Activated naive CD8-positive, alpha-beta T cell (primary cell): Measurements from ENCODE around the gene LDAH.

ENCODE experiments used
- H3K27ac Mint-ChIP-seq: one replicate; pipeline ENCODE4 v1.8.0; 2021; ENCODE audit warnings: mixed read lengths
- H3K27me3 Mint-ChIP-seq: one replicate; pipeline ENCODE4 v1.8.0; 2021; ENCODE audit warnings: mixed read lengths
- H3K36me3 Mint-ChIP-seq: one replicate; pipeline ENCODE4 v1.8.0; 2021; ENCODE audit warnings: mixed read lengths
- H3K4me1 Mint-ChIP-seq: one replicate; pipeline ENCODE4 v1.8.0; 2021; ENCODE audit warnings: low read depth, mixed read lengths
- H3K4me3 Mint-ChIP-seq: one replicate; pipeline ENCODE4 v1.8.0; 2021; ENCODE audit warnings: mild to moderate bottlenecking, mixed read lengths
- H3K9me3 Mint-ChIP-seq: one replicate; pipeline ENCODE4 v1.8.0; 2021; ENCODE audit warnings: low read depth, mixed read lengths

LDAH gene

GRCh38 chr2:20674309-20674965, 148.5 kb downstream of the LDAH start:
- H3K36me3 Mint-ChIP-seq: no peaks in the 10 kb centered on the region
- no peak overlapping the region for H3K4me3 Mint-ChIP-seq
- peaks cover 6% of the 10 kb centered on the region for H3K27me3 Mint-ChIP-seq
- no peaks in the 10 kb centered on the region for H3K9me3 Mint-ChIP-seq
- no peaks in the 10 kb centered on the region for H3K4me1 Mint-ChIP-seq
- no peak overlapping the region for H3K27ac Mint-ChIP-seq

GRCh38 chr2:20673686-20674308, 149.1 kb downstream of the LDAH start:
- H3K4me1 Mint-ChIP-seq: no peaks in the 10 kb centered on the region
- H3K9me3 Mint-ChIP-seq: no peaks in the 10 kb centered on the region
- H3K4me3 Mint-ChIP-seq: no peak overlapping the region
- peaks cover 6% of the 10 kb centered on the region for H3K27me3 Mint-ChIP-seq
- H3K27ac Mint-ChIP-seq: no peak overlapping the region
- H3K36me3 Mint-ChIP-seq: no peaks in the 10 kb centered on the region

DNA sequence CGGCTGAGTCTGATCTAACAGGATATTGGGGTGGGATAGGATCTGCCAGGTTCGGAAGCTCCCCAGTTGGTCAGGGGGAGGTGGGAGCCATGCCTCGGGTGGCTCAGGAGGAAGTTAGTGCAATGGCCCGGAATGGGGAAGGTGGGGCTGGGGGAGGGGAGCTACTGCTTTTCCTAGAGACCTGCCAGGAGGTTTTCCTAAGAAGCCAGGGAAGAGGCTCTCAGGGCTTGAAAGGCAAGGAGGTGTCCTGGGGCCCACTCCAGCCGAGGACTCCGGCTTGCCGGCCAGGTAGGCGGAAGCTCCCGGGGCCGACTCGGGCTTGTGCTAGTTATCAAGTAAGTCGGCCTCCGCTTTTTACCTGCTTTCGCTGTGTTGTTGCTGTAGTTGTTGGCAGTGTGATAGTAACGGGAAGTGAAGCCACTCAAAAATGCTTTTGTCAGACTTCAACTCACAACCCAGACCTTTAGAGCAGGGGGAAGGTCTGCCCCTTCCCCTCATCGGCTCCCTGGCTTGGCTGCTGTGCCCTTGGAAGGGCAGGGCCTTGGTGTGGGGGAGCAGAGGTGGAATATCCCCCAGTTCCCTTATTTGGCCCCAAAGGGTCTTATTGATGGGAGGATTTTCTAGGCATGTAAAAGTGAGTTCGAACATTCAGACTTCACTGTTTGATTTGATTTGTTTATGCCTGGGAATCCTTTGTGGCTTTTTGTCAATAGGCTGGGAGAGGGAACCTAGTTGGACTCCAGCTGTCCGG, 150.5 kb downstream of the LDAH start:
- H3K4me1 Mint-ChIP-seq: peaks cover 4% of the 10 kb centered on the region
- H3K36me3 Mint-ChIP-seq: no peaks in the 10 kb centered on the region
- no peak overlapping the region for H3K27ac Mint-ChIP-seq
- no peak overlapping the region for H3K4me3 Mint-ChIP-seq
- peaks cover 12% of the 10 kb centered on the region for H3K27me3 Mint-ChIP-seq
- no peaks in the 10 kb centered on the region for H3K9me3 Mint-ChIP-seq

GRCh38 chr2:20671736-20672080, 151.2 kb downstream of the LDAH start:
- Mint-ChIP-seq H3K27ac (no peak overlapping the region), H3K36me3 (no peaks in the 10 kb centered on the region), H3K9me3 (no peaks in the 10 kb centered on the region), H3K27me3 (peaks cover 12% of the 10 kb centered on the region), H3K4me1 (peaks cover 4% of the 10 kb centered on the region), H3K4me3 (no peak overlapping the region)

GRCh38 chr2:20671036-20671735, 151.7 kb downstream of the LDAH start:
- no peak overlapping the region for H3K4me3 Mint-ChIP-seq
- H3K36me3 Mint-ChIP-seq: no peaks in the 10 kb centered on the region
- H3K27me3 Mint-ChIP-seq: peaks cover 13% of the 10 kb centered on the region
- no peaks in the 10 kb centered on the region for H3K9me3 Mint-ChIP-seq
- H3K27ac Mint-ChIP-seq: no peak overlapping the region
- H3K4me1 Mint-ChIP-seq: peaks cover 6% of the 10 kb centered on the region

DNA sequence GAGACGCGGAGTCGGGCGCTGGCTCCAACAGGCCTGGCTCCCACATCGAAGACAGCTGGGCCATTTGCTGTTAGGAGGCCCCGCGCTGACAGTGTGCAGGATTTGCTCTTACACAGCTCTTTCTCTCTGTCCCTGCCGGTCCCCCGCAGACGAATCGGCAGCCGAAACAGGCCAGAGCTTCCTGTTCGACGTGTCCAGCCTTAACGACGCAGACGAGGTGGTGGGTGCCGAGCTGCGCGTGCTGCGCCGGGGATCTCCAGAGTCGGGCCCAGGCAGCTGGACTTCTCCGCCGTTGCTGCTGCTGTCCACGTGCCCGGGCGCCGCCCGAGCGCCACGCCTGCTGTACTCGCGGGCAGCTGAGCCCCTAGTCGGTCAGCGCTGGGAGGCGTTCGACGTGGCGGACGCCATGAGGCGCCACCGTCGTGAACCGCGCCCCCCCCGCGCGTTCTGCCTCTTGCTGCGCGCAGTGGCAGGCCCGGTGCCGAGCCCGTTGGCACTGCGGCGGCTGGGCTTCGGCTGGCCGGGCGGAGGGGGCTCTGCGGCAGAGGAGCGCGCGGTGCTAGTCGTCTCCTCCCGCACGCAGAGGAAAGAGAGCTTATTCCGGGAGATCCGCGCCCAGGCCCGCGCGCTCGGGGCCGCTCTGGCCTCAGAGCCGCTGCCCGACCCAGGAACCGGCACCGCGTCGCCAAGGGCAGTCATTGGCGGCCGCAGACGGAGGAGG, 152.4 kb downstream of the LDAH start:
- no peak overlapping the region for H3K27ac Mint-ChIP-seq
- H3K4me3 Mint-ChIP-seq: no peak overlapping the region
- no peaks in the 10 kb centered on the region for H3K36me3 Mint-ChIP-seq
- peaks cover 8% of the 10 kb centered on the region for H3K4me1 Mint-ChIP-seq
- H3K27me3 Mint-ChIP-seq: peaks cover 13% of the 10 kb centered on the region
- no peaks in the 10 kb centered on the region for H3K9me3 Mint-ChIP-seq

DNA sequence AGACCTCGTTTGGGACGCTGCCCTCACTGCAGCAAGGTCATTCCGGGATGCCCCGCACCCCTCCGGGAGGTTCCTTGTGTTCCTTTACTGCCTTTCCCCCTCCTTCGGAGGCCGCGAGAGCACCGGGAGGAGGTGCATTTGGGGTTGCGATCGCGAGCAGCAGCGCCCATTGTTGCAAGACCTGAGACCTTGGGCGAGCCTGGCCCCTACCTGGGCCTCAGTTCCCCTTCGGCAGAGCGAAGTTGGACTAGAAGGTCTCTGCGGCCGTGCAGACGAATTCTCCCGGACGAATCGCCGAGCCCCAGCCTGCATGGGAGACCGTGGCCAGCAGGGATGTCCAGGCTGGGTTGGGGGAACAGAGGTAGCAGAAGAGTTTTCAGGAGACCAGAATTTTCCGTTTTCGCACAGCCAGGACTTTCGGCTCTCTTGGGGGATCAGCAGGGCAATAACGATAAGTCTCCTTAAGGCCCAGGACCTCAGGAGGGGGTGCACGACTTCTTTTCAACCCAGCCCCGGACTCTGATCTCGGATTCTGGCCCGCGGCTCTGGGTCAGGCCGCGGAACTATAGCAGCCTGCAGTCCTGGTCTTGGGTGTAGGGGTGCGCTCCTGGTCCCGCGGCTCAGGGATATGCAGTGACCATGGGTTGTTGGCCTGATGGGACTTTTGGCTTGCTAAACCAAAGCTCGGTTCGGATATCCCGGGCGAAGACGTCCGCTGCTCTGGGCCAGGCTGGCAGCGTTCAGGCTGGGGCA, 153.2 kb downstream of the LDAH start:
- peaks cover 13% of the 10 kb centered on the region for H3K4me1 Mint-ChIP-seq
- peaks cover 18% of the 10 kb centered on the region for H3K27me3 Mint-ChIP-seq
- no peaks in the 10 kb centered on the region for H3K9me3 Mint-ChIP-seq
- H3K4me3 Mint-ChIP-seq: no peak overlapping the region
- H3K27ac Mint-ChIP-seq: no peak overlapping the region
- no peaks in the 10 kb centered on the region for H3K36me3 Mint-ChIP-seq

DNA sequence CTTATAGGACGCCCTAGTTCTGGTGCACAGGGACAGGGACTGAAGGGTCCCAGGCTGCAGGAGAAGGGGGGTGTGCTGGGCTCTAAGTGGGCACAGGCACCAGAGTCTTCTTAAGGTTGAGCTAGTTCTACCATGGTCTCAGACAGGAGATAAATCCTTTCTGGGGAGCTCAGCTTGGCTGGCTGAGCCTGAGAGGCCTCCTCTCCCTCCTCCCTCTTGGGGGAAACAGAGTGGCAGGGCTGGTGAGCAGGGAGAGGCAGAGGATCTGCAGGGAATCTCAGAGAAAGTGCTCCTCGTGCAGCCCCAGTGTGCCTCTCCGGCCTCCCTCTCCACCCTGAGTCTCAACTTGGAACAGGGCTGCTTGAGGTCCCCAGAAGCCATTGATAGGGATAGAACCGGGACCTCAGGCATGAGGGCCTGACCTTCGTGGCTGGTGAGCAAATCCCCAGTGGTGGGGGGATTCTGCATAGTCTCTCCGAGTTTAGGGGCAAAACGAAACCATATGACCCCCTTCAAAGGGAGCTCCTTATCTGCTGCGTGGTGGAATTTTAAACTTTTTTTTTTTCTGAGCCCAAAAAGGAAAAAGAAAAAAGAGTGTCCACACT, 153.9 kb downstream of the LDAH start:
- Mint-ChIP-seq H3K4me3 (no peak overlapping the region), H3K27ac (no peak overlapping the region), H3K9me3 (no peaks in the 10 kb centered on the region), H3K27me3 (peaks cover 24% of the 10 kb centered on the region), H3K36me3 (no peaks in the 10 kb centered on the region), H3K4me1 (peaks cover 13% of the 10 kb centered on the region)

- no peaks in the 10 kb centered on the region for H3K36me3 Mint-ChIP-seq
- peaks cover 28% of the 10 kb centered on the region for H3K27me3 Mint-ChIP-seq
- H3K9me3 Mint-ChIP-seq: no peaks in the 10 kb centered on the region
- H3K4me1 Mint-ChIP-seq: peaks cover 13% of the 10 kb centered on the region
- peak overlapping the region; percentile 74 for H3K4me3 Mint-ChIP-seq
- no peak overlapping the region for H3K27ac Mint-ChIP-seq
Measured at GRCh38 chr2:20668451-20668850, 154.4 kb downstream of the LDAH start.

GRCh38 chr2:20667531-20668401, 155.1 kb downstream of the LDAH start:
- H3K4me1 Mint-ChIP-seq: peaks cover 13% of the 10 kb centered on the region
- H3K36me3 Mint-ChIP-seq: no peaks in the 10 kb centered on the region
- peak overlapping the region; percentile 74 for H3K4me3 Mint-ChIP-seq
- no peaks in the 10 kb centered on the region for H3K9me3 Mint-ChIP-seq
- peaks cover 29% of the 10 kb centered on the region for H3K27me3 Mint-ChIP-seq
- no peak overlapping the region for H3K27ac Mint-ChIP-seq

DNA sequence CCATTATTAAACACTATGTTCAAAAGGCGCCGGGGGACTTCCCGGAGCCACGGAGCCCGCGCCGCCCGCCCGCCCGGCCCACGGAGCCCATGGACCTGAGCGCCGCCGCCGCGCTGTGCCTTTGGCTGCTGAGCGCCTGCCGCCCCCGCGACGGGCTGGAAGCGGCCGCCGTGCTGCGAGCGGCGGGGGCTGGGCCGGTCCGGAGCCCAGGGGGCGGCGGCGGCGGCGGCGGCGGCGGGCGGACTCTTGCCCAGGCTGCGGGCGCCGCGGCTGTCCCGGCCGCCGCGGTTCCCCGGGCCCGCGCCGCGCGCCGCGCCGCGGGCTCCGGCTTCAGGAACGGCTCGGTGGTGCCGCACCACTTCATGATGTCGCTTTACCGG, 155.8 kb downstream of the LDAH start:
- Mint-ChIP-seq H3K4me3 (no peak overlapping the region), H3K9me3 (no peaks in the 10 kb centered on the region), H3K27me3 (peaks cover 32% of the 10 kb centered on the region)

GRCh38 chr2:20666304-20667150, 156.4 kb downstream of the LDAH start, which contains the start of gene GDF7:
GDF7 (plus strand) TSS chr2:20667144; CDS start chr2:20667240, 96 bp downstream.
- H3K27me3 Mint-ChIP-seq: peaks cover 32% of the 10 kb centered on the region
- no peak within 1 kb of the TSS for H3K27ac Mint-ChIP-seq

More for the DNA sequence above, 155.8 kb downstream of the LDAH start:
- H3K36me3 Mint-ChIP-seq: no peaks in the 10 kb centered on the region
- peaks cover 13% of the 10 kb centered on the region for H3K4me1 Mint-ChIP-seq
- H3K27ac Mint-ChIP-seq: no peak overlapping the region

More at GRCh38 chr2:20666304-20667150, 156.4 kb downstream of the LDAH start, which contains the start of gene GDF7:
- peaks cover 13% of the 10 kb centered on the region for H3K4me1 Mint-ChIP-seq
- H3K36me3 Mint-ChIP-seq: no peaks in the 10 kb centered on the region
- no peaks in the 10 kb centered on the region for H3K9me3 Mint-ChIP-seq
- peak within 1 kb of the TSS; percentile 83 for H3K4me3 Mint-ChIP-seq
